Activated naive CD4-positive, alpha-beta T cell treated with anti-CD3 and anti-CD28 coated beads, Interleukin-2, amount 50 U/mL, for 24 hours (primary cell): ENCODE data around the gene DCUN1D3.
A peak's percentile ranks its signal among the peaks of the same experiment; 100 is the strongest.

Experiments used
- H3K27ac Mint-ChIP-seq: one replicate; pipeline ENCODE4 v1.8.0; 2021; ENCODE audit warnings: mild to moderate bottlenecking, mixed read lengths
- H3K27me3 Mint-ChIP-seq: one replicate; pipeline ENCODE4 v1.8.0; 2021; ENCODE audit warnings: mixed read lengths
- H3K36me3 Mint-ChIP-seq: one replicate; pipeline ENCODE4 v1.8.0; 2021; ENCODE audit warnings: mixed read lengths
- H3K4me1 Mint-ChIP-seq: one replicate; pipeline ENCODE4 v1.8.0; 2021; ENCODE audit warnings: mixed read lengths
- H3K4me3 Mint-ChIP-seq: one replicate; pipeline ENCODE4 v1.8.0; 2021; ENCODE audit warnings: mild to moderate bottlenecking, mixed read lengths
- H3K9me3 Mint-ChIP-seq: one replicate; pipeline ENCODE4 v1.8.0; 2021; ENCODE audit warnings: mixed read lengths

Gene DCUN1D3

GRCh38 chr16:20903899-20904506, 3.8 kb upstream of the DCUN1D3 start:
- Mint-ChIP-seq H3K27ac (peak overlapping the region; percentile 30), H3K4me1 (peaks cover 61% of the 10 kb centered on the region), H3K27me3 (no peaks in the 10 kb centered on the region), H3K36me3 (peaks cover 3% of the 10 kb centered on the region), H3K4me3 (peak overlapping the region; percentile 24), H3K9me3 (no peaks in the 10 kb centered on the region)

DNA sequence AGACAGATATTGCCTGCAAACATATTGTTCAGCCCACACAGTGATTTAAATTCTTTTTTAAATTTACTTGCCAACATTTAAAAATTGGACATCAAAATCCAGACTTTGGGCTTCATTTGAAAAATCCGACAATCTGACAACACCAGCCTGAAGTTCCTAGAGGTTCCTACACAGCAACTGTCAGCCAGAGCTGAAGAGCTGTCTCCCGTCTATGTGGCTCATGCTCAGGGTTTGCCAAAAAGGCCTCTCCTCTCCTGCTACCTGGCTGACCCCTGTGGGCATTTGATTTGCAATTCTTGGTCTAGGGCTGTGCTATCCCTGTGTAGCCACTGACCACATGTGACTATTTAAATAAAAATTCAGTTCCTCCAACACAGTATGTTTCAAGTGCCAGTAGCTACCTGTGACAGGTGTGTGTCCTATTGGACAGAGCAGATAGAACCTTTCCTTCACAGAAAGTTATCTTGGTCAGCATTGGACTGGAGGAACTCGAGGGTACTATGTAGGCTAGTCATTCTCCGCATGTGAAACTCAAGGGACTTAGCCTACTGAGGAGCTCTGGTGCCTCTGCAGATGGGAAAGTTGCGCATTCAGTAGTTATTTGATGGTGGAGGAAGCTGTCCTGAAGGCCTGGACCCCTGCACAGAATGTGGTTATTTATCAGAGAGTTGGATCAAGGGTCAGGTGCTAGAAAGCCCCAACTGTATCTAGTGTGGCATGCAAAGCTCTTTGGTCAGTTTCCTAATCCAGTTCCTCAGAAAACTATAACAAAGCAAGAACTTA, 3.1 kb upstream of the DCUN1D3 start:
- Mint-ChIP-seq H3K4me3 (peak overlapping the region; percentile 42), H3K4me1 (peaks cover 65% of the 10 kb centered on the region), H3K36me3 (peaks cover 3% of the 10 kb centered on the region), H3K9me3 (no peaks in the 10 kb centered on the region), H3K27me3 (no peaks in the 10 kb centered on the region), H3K27ac (peak overlapping the region; percentile 15)

DNA sequence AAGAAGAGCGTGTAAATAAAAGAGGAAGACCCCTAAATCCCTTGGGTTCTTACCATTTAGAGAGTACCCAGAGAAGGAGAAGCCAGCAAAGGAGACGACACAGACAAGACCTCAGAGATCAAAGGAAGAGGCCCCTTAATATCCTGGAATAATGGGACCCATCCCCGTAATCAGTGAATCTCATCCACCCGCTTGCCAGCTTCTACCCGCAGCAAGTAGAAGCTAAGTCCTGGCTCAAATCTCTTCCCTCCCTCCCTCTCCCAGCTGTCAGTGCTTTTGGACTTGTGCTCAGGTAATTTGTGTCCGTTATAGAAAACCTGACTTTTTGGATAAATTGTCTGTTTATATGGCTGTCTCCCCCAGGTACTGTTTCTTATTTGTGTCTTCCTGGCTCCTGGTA, 2.3 kb upstream of the DCUN1D3 start:
- no peaks in the 10 kb centered on the region for H3K9me3 Mint-ChIP-seq
- no peaks in the 10 kb centered on the region for H3K27me3 Mint-ChIP-seq
- H3K4me1 Mint-ChIP-seq = peaks cover 69% of the 10 kb centered on the region
- peaks cover 3% of the 10 kb centered on the region for H3K36me3 Mint-ChIP-seq
- no peak overlapping the region for H3K27ac Mint-ChIP-seq
- no peak overlapping the region for H3K4me3 Mint-ChIP-seq

GRCh38 chr16:20901436-20902112, 1.4 kb upstream of the DCUN1D3 start:
- Mint-ChIP-seq H3K36me3 (peaks cover 3% of the 10 kb centered on the region), H3K9me3 (no peaks in the 10 kb centered on the region), H3K4me1 (peaks cover 71% of the 10 kb centered on the region), H3K27ac (peak overlapping the region; percentile 97), H3K4me3 (peak overlapping the region; percentile 94), H3K27me3 (no peaks in the 10 kb centered on the region)

- Mint-ChIP-seq H3K9me3 (no peaks in the 10 kb centered on the region), H3K4me1 (peaks cover 70% of the 10 kb centered on the region), H3K27me3 (no peaks in the 10 kb centered on the region), H3K27ac (peak overlapping the region; percentile 97), H3K36me3 (peaks cover 3% of the 10 kb centered on the region), H3K4me3 (peak overlapping the region; percentile 94)
Observed at GRCh38 chr16:20901068-20901435, 894 bp upstream of the DCUN1D3 start.

GRCh38 chr16:20899477-20900298, 470 bp downstream of the DCUN1D3 start:
- Mint-ChIP-seq H3K36me3 (peaks cover 5% of the 10 kb centered on the region), H3K4me3 (peak overlapping the region; percentile 94), H3K27ac (peak overlapping the region; percentile 97), H3K4me1 (peaks cover 60% of the 10 kb centered on the region), H3K9me3 (no peaks in the 10 kb centered on the region), H3K27me3 (no peaks in the 10 kb centered on the region)

GRCh38 chr16:20899071-20899470, 1.1 kb downstream of the DCUN1D3 start:
- H3K36me3 Mint-ChIP-seq = peaks cover 5% of the 10 kb centered on the region
- H3K4me3 Mint-ChIP-seq = peak overlapping the region; percentile 94
- H3K27ac Mint-ChIP-seq = peak overlapping the region; percentile 18
- H3K4me1 Mint-ChIP-seq = peaks cover 54% of the 10 kb centered on the region
- no peaks in the 10 kb centered on the region for H3K9me3 Mint-ChIP-seq
- no peaks in the 10 kb centered on the region for H3K27me3 Mint-ChIP-seq

- Mint-ChIP-seq H3K27me3 (no peaks in the 10 kb centered on the region), H3K27ac (peak overlapping the region; percentile 15), H3K4me1 (peaks cover 43% of the 10 kb centered on the region), H3K4me3 (no peak overlapping the region), H3K9me3 (no peaks in the 10 kb centered on the region), H3K36me3 (peaks cover 5% of the 10 kb centered on the region)
Observed at GRCh38 chr16:20897922-20898321, 2.2 kb downstream of the DCUN1D3 start.

GRCh38 chr16:20897253-20897897, 2.8 kb downstream of the DCUN1D3 start:
- no peaks in the 10 kb centered on the region for H3K9me3 Mint-ChIP-seq
- no peak overlapping the region for H3K27ac Mint-ChIP-seq
- H3K4me3 Mint-ChIP-seq = no peak overlapping the region
- H3K4me1 Mint-ChIP-seq = peaks cover 39% of the 10 kb centered on the region
- H3K36me3 Mint-ChIP-seq = peaks cover 6% of the 10 kb centered on the region
- H3K27me3 Mint-ChIP-seq = no peaks in the 10 kb centered on the region

DNA sequence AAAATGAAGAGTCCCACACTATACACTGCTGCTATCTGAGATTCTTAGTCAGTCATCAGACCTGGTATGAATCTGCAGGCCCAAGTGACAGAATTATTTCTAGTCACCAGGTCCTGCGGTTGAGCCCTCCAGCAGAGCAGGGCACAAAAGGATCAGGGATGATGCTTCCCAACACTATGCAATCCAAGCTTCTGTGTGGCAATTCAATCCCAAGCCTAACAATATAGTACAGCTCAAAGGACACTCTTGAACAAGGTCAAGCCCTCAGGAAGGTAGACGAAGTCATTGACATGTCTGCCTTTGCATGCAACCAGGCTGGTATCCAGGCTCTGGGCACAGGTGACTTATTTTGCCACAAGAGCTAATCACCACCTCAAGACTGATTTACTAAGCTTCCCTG, 5.8 kb downstream of the DCUN1D3 start:
- Mint-ChIP-seq H3K36me3 (peaks cover 8% of the 10 kb centered on the region), H3K4me3 (no peak overlapping the region), H3K27ac (no peak overlapping the region), H3K9me3 (no peaks in the 10 kb centered on the region), H3K4me1 (peaks cover 26% of the 10 kb centered on the region), H3K27me3 (no peaks in the 10 kb centered on the region)

DNA sequence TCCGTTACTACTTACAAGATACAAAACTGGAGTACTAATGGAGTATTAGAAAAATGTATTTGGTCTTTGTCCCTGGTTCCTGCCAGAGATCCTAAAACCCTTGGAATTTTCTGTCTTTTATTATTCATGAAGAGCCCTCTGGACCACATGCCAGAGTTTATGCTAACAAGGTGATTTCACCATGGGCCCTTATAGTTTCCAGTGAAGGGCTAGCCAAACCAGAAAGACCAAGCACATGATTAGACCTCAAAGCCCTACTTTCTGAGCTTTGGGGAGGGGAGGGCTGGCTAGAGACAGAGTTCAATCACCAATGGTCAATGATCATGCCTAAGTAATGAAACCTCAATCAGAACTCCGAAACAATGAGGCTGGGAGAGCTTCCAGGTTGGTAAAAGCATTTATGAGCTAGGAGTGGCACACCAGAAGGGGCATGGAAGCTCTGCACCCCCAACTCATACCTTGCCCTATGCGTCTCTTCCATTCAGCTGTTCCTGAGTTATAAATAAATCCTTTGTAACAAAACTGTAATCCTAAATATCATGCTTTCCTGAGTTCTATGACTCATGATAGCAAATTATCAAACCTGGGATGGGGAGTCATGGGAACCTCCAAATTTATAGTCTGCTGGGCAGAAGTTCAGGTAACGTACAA, 10.4 kb downstream of the DCUN1D3 start:
- H3K36me3 Mint-ChIP-seq = peaks cover 13% of the 10 kb centered on the region
- H3K4me1 Mint-ChIP-seq = peaks cover 11% of the 10 kb centered on the region
- no peak overlapping the region for H3K27ac Mint-ChIP-seq
- H3K4me3 Mint-ChIP-seq = no peak overlapping the region
- H3K9me3 Mint-ChIP-seq = no peaks in the 10 kb centered on the region
- no peaks in the 10 kb centered on the region for H3K27me3 Mint-ChIP-seq

GRCh38 chr16:20887207-20887606, 13.0 kb downstream of the DCUN1D3 start:
- H3K27ac Mint-ChIP-seq = no peak overlapping the region
- H3K9me3 Mint-ChIP-seq = no peaks in the 10 kb centered on the region
- peaks cover 10% of the 10 kb centered on the region for H3K36me3 Mint-ChIP-seq
- H3K4me1 Mint-ChIP-seq = peaks cover 19% of the 10 kb centered on the region
- H3K27me3 Mint-ChIP-seq = no peaks in the 10 kb centered on the region
- H3K4me3 Mint-ChIP-seq = no peak overlapping the region

- H3K4me3 Mint-ChIP-seq = no peak overlapping the region
- H3K27ac Mint-ChIP-seq = no peak overlapping the region
- peaks cover 18% of the 10 kb centered on the region for H3K4me1 Mint-ChIP-seq
- H3K27me3 Mint-ChIP-seq = no peaks in the 10 kb centered on the region
- H3K36me3 Mint-ChIP-seq = peaks cover 6% of the 10 kb centered on the region
- H3K9me3 Mint-ChIP-seq = no peaks in the 10 kb centered on the region
Observed at GRCh38 chr16:20886320-20886719, 13.8 kb downstream of the DCUN1D3 start.

DNA sequence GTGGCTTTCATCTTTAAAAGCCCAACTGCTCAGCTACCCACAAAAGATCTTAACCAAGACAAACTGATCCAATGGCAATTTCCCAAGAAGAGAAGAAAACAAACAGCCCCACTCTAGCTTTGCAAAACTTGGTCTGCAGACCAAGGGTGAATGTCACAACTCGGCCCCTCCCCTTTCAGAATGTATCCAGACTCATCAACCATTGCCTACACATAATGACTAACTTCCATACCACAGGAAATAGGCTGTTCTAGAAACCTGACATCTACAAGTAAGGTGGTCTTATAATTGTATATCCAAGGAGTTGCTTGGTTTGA, 16.0 kb downstream of the DCUN1D3 start:
- Mint-ChIP-seq H3K36me3 (peaks cover 6% of the 10 kb centered on the region), H3K27me3 (no peaks in the 10 kb centered on the region), H3K4me1 (peaks cover 27% of the 10 kb centered on the region), H3K27ac (no peak overlapping the region), H3K4me3 (no peak overlapping the region), H3K9me3 (no peaks in the 10 kb centered on the region)
